Cardiac septum (tissue), 1 donor: ENCODE data around the gene CDH13. TPM values are rescaled to one million over a fixed set of nuclear protein-coding genes. Genes with fewer than 3 reads are reported as not detected.

Experiments
- DNase-seq: peaks from one replicate; pipeline ENCODE4 v3.0.0-alpha.2; 2020; ENCODE audit warnings: low spot score
- intact Hi-C: fragments of 100-400 bp; cut with DNase I; formaldehyde crosslinking; loops from one replicate; pipeline ENCODE4 v1.14.0; 2022
- total RNA-seq: library from RNA; stranded (reverse); fragmentation: NEBNext Ultra II Directional; extraction: Animal tissue kit (Norgen Biotek cat#: 25700); gene quantifications from one replicate; pipeline ENCODE4 v1.2.1, GENCODE V29; 2021
- donor health status: DM: no; HTN: no; CAD: no.

The CDH13 gene
- total RNA-seq, 1 donor from 2014 or later = 108 TPM

DNA sequence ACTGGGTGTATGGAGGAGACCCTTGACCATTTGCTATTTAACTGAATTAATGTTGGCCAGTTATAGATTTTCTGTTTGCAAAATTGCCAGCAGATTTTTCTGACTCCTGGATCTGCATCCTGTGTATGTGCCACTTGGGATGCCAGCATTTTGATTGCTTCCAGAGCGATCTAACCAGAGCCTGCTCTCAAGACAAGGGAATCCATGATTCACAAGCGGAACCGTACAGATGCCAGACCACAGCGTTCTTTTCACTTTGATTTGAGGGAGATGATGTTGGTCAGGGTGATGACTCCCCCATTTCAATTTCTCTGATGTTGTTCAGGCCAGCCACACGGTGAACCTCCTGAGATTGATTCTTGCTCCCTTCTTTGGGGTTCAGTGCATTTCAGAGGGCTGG is 228.7 kb downstream of the CDH13 start:
- intact Hi-C loops = no loop called here
- DNase-seq = no peak

GRCh38 chr16:82857693-82858365 is 231.1 kb downstream of the CDH13 start:
- DNase-seq = no peak
- intact Hi-C loops = no loop called here

DNA sequence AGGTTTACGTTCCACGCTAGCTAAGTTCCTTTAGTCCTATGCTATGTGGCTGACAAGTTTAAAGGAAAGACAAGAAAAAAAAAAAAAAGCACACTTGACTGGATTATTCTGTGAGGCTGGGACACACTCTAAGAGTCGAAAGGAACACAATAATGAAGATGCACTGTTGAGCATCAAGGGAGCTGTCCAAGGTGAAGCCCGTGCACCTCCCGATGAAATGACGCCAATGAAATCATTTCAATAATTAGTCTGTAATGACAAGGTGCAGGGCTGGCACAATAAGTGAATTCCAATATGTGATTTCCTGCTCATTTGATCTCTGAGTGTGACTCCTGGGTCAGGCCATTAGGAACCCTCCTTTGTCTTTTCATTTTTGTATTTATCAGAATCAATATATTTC is 232.9 kb downstream of the CDH13 start:
- DNase-seq = no peak
- intact Hi-C loops = no loop called here

- intact Hi-C loops = no loop called here
- no peak for DNase-seq
Measured at GRCh38 chr16:82860071-82860470, 233.3 kb downstream of the CDH13 start.

- intact Hi-C loops = no loop called here
- no peak for DNase-seq
Measured at GRCh38 chr16:82862057-82862456, 235.3 kb downstream of the CDH13 start.

DNA sequence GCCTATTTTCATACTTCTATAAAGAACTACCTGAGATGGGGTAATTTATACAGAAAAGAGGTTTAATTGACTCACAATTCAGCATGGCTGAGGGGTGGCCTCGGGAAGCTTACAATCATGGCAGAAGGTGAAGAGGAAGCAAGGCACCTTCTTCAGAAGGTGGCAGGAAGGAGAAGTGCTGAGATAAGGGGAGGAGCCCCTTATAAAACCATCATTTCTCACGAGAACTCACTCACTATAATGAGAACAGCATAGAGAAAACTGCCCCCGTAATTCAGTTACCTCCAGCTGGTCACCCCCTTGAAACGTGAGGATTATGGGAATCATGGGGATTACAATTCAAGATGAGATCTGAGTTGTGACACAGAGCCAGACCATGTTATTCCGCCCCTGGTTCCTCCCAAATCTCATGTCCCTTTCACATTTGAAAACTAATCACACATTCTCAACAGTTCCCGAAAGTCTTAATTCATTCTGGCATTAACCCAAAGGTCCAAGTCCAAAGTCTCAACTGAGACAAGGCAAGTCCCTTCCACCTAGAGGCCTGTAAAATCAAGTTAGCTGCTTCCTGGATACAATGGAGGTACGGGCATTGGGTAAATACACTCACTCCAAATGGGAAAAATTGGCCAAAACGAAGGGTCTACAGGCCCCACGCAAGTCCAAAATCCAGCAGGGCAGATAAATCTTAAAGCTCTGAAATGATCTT is 237.7 kb downstream of the CDH13 start:
- intact Hi-C loops = no loop called here
- DNase-seq = no peak

DNA sequence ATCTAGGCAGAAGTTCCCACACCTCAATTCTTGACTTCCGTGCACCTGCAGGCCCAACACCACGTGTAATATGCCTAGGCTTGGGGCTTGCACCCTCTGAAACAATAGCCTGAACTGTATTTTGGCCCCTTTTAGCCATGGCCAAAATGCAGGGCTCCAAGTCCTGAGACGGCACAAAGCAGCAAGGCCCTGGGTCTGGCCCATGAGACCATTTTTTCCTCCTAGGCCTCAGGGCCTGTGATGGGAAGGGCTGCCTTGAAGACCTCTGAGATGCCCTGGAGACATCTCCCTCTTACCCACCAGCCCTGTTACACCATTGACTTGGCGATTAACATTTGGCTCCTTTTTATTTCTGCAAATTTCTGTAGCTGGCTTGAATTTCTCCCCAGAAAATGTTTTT is 238.6 kb downstream of the CDH13 start:
- intact Hi-C loops = no loop called here

DNA sequence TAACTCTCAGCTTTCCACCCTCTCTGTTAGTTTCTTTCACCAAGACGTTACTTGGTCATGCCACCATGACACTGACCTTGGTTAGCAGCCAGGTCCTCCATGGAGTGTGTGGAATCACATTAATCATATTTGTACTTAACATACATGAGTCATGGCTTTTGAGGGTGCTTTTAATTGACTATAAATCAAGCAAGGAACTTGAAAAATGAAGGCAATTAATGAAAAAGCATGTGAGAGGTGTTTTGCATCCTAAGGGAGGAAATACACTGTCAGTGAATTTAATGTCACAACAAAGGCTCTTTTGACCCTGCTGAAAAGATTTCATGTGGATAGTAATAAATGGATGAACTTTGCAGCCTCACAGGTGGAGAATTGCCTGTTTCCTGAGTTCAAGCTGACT is 240.7 kb downstream of the CDH13 start:
- no peak for DNase-seq
- intact Hi-C loops = no loop called here

More for the DNA sequence above, 238.6 kb downstream of the CDH13 start:
- DNase-seq = no peak

DNA sequence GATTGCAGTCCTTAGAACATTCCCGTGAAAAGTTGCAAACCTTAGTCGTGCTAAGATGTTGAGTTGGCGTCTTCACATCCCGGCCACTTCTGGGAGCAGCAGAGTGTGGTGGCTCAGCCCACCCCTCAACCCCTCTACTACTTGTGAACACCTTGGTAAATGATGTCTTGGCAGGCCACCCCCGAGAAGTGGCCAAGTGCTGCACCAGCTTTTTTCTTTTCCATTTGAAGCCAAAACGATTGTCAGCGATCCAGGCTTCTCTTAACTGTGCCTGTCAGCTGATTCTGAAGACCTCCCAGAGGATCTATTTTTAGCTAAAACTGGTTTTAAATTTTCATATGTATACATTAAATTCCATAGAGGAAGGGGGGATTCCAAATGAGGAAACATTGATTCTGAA is 247.5 kb downstream of the CDH13 start:
- intact Hi-C loops = no loop called here
- no peak for DNase-seq

DNA sequence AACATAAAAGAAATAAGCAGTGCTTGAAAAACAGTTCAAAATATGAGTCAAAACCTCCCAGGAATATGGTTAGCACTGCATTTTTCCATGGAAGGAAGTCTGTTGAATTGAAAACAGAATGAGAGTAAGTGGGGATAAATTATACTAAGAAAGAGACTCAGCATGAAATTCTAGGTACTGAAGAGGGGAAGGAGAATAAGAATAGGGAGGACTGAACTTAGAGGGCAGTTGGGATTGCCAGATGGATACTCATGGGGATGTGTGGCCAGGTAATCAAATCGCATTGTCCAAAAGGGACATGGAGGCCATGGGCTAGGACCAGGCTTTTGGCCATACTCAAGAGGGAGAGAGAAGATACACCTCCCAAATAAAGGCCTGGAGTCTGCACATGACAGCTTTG is 247.9 kb downstream of the CDH13 start:
- no peak for DNase-seq
- intact Hi-C loops = no loop called here

DNA sequence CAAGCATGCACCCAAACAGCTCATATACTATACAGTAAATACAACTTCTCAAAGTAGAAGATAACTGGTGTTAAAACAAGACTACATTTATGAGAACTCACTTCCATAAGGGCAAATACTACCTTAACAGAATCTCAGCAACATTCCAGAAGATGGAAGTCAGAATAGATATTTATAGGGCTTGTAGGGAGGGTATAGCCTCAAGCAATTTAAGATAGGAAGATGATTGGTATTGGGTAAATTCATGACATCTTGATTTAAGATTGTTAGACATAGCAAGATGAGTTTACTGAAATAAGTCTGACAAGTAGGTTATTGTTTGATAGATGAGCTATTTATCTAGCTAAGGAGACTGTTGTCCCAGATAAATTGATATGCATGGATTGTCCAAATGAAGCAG is 250.2 kb downstream of the CDH13 start:
- intact Hi-C loops = no loop called here
- DNase-seq = no peak

- intact Hi-C loops = no loop called here
- no peak for DNase-seq
Measured at GRCh38 chr16:82878466-82878865, 251.7 kb downstream of the CDH13 start.

DNA sequence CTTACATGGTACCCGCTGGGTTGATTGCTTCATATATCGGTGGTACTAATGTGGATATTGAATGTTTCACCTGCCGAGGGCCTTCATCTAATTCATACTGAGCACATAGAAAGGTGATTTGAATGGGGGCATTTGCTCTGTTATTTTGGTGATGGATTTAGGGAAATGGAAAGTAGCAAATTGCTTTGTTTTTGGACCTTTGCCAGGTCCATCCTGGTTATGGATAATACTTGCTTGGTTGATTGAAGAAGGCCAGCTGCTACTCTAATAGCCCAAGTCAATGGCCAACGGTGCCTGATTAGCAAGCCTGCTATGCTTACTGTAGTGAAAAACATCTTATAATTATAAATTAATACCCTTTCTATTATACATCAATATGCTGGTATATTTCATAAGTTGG is 253.6 kb downstream of the CDH13 start:
- intact Hi-C loops = no loop called here
- DNase-seq = no peak

GRCh38 chr16:82881516-82881915 is 254.7 kb downstream of the CDH13 start:
- intact Hi-C loops = no loop called here
- DNase-seq = no peak

DNA sequence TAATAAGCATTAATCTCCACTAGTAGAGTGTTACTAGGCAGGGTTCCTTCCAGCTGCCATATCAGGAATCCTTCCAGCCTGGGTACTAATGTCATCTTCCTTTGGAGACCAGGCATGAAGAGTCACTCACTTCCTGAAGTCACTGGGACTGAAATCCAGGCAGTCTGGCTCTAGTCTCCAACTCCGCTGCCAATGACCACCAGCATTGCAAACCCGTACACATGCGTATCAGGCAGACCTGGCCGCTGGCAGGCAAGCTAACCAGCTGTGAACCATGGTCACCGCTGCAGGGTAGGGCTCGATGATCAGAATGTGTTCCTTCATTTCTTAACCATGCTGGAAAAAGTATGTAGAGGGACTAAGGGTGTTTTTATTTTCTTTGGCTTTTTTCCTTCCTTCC is 255.5 kb downstream of the CDH13 start:
- no peak for DNase-seq
- intact Hi-C loops = no loop called here

- DNase-seq = no peak
- intact Hi-C loops = no loop called here
Measured at GRCh38 chr16:82882982-82883835, 256.4 kb downstream of the CDH13 start.

DNA sequence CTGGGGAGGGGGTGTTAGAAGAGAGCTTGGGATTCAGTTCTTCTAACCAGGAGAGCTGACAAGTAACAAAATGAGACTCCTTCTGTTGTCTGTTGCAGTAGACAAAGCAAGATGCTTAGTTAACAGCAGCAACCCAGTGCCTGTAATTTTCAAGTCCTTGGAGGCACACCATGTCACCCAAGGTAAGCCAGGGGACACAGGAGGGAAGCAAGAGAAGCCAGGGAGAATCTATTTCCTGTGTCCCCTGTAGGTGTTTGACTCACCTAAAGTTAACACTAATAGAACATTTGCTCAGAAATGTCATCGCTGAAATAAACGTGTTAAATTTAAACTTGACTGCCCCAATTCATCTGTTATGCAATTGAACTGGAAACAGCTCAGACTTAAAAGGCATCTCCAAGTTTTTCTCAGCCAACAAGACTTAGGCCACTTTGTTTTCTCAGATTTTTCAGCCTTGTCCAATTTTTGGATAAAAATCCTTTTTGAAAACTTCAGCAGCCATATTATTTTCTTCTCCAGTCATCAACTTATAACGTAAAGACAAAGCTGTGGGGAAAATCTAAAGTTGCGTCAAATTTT is 257.6 kb downstream of the CDH13 start:
- intact Hi-C loops = no loop called here
- no peak for DNase-seq

- intact Hi-C loops = no loop called here
Measured at GRCh38 chr16:82886146-82886545, 259.4 kb downstream of the CDH13 start.

GRCh38 chr16:82888591-82889001 is 261.8 kb downstream of the CDH13 start:
- intact Hi-C loops = no loop called here
- no peak for DNase-seq

More at GRCh38 chr16:82886146-82886545, 259.4 kb downstream of the CDH13 start:
- DNase-seq = no peak

DNA sequence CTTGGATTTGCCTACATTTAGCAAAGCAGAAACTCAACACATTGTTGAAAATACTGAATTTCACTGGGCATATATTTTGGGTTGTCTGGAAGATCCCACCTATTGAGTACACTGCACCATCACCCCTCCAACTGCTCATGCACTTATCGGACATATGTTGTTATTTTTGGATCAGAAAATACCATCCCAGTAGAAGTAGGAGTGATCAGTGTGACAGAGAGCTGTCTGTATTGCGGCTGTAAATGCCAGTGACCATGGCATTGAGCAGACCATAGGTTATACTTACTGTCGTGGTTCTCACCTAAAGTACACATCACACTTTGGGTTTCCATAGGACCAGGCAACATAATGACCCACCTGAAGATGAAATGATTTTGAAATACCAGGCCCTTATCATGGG is 264.7 kb downstream of the CDH13 start:
- no peak for DNase-seq
- intact Hi-C loops = no loop called here
